ENCODE results near the gene CTNNA3.

CTNNA3 gene

GRCh38 chr10:67618116-67618515, 77.9 kb downstream of the CTNNA3 start:
- Histone ChIP-seq H3K4me1 (ENCODE audit: insufficient read depth, low read length) (no peaks in the 10 kb centered on the region), H3K36me3 (ENCODE audit: insufficient read depth, low read depth, low read length) (no peaks in the 10 kb centered on the region)

GRCh38 chr10:67612577-67613537, 83.1 kb downstream of the CTNNA3 start:
- H3K9me3 ChIP-seq (ENCODE audit: insufficient read depth, low read depth, low read length): 0 out of 2 replicates have a peak, but pooled peaks cover 5% of the 10 kb centered on the region
- no peak overlapping the region for H3K4me3 ChIP-seq (ENCODE audit: low read length)
- no peaks in the 10 kb centered on the region for H3K36me3 ChIP-seq (ENCODE audit: insufficient read depth, low read depth, low read length)
- no peak overlapping the region for H3K27ac ChIP-seq (ENCODE audit: low read length)
- no peak overlapping the region for H3K9ac ChIP-seq (ENCODE audit: low read depth, low read length)
- no peaks in the 10 kb centered on the region for H3K27me3 ChIP-seq (ENCODE audit: insufficient read depth, low read length)
- peaks cover 17% of the 10 kb centered on the region for H3K4me1 ChIP-seq (ENCODE audit: insufficient read depth, low read length)

More at GRCh38 chr10:67618116-67618515, 77.9 kb downstream of the CTNNA3 start:
- Histone ChIP-seq H3K9me3 (ENCODE audit: insufficient read depth, low read depth, low read length) (0 out of 2 replicates have a peak, but pooled peaks cover 5% of the 10 kb centered on the region), H3K9ac (ENCODE audit: low read depth, low read length) (no peak overlapping the region), H3K27me3 (ENCODE audit: insufficient read depth, low read length) (no peaks in the 10 kb centered on the region), H3K4me3 (ENCODE audit: low read length) (no peak overlapping the region), H3K27ac (ENCODE audit: low read length) (no peak overlapping the region)

- Histone ChIP-seq H3K27ac (ENCODE audit: low read length) (no peak overlapping the region), H3K4me3 (ENCODE audit: low read length) (no peak overlapping the region), H3K36me3 (ENCODE audit: insufficient read depth, low read depth, low read length) (no peaks in the 10 kb centered on the region), H3K9ac (ENCODE audit: low read depth, low read length) (no peak overlapping the region), H3K4me1 (ENCODE audit: insufficient read depth, low read length) (peaks cover 17% of the 10 kb centered on the region), H3K9me3 (ENCODE audit: insufficient read depth, low read depth, low read length) (0 out of 2 replicates have a peak, but pooled peaks cover 5% of the 10 kb centered on the region), H3K27me3 (ENCODE audit: insufficient read depth, low read length) (no peaks in the 10 kb centered on the region)
These were observed 83.8 kb downstream of the CTNNA3 start for GRCh38 chr10:67612176-67612575.

- H3K4me3 ChIP-seq (ENCODE audit: low read length): no peak overlapping the region
These were observed 85.8 kb downstream of the CTNNA3 start for GRCh38 chr10:67609996-67610793.

GRCh38 chr10:67608001-67608400, 88.0 kb downstream of the CTNNA3 start:
- no peaks in the 10 kb centered on the region for H3K27me3 ChIP-seq (ENCODE audit: insufficient read depth, low read length)
- H3K9ac ChIP-seq (ENCODE audit: low read depth, low read length): no peak overlapping the region
- H3K9me3 ChIP-seq (ENCODE audit: insufficient read depth, low read depth, low read length): no peaks in the 10 kb centered on the region
- H3K4me3 ChIP-seq (ENCODE audit: low read length): no peak overlapping the region
- H3K27ac ChIP-seq (ENCODE audit: low read length): no peak overlapping the region
- no peaks in the 10 kb centered on the region for H3K36me3 ChIP-seq (ENCODE audit: insufficient read depth, low read depth, low read length)
- H3K4me1 ChIP-seq (ENCODE audit: insufficient read depth, low read length): peaks cover 20% of the 10 kb centered on the region

More at GRCh38 chr10:67609996-67610793, 85.8 kb downstream of the CTNNA3 start:
- H3K27me3 ChIP-seq (ENCODE audit: insufficient read depth, low read length): no peaks in the 10 kb centered on the region
- H3K9ac ChIP-seq (ENCODE audit: low read depth, low read length): 0 out of 2 replicates have a peak overlapping the region, but pooled peaks have one; percentile 3
- peaks cover 20% of the 10 kb centered on the region for H3K4me1 ChIP-seq (ENCODE audit: insufficient read depth, low read length)
- H3K36me3 ChIP-seq (ENCODE audit: insufficient read depth, low read depth, low read length): no peaks in the 10 kb centered on the region
- 0 out of 2 replicates have a peak, but pooled peaks cover 5% of the 10 kb centered on the region for H3K9me3 ChIP-seq (ENCODE audit: insufficient read depth, low read depth, low read length)
- H3K27ac ChIP-seq (ENCODE audit: low read length): no peak overlapping the region

GRCh38 chr10:67607472-67607871, 88.5 kb downstream of the CTNNA3 start:
- Histone ChIP-seq H3K36me3 (ENCODE audit: insufficient read depth, low read depth, low read length) (no peaks in the 10 kb centered on the region), H3K27me3 (ENCODE audit: insufficient read depth, low read length) (no peaks in the 10 kb centered on the region), H3K9ac (ENCODE audit: low read depth, low read length) (no peak overlapping the region), H3K4me3 (ENCODE audit: low read length) (no peak overlapping the region), H3K27ac (ENCODE audit: low read length) (no peak overlapping the region), H3K9me3 (ENCODE audit: insufficient read depth, low read depth, low read length) (no peaks in the 10 kb centered on the region), H3K4me1 (ENCODE audit: insufficient read depth, low read length) (peaks cover 20% of the 10 kb centered on the region)

- H3K9me3 ChIP-seq (ENCODE audit: insufficient read depth, low read depth, low read length): no peaks in the 10 kb centered on the region
- peaks cover 20% of the 10 kb centered on the region for H3K4me1 ChIP-seq (ENCODE audit: insufficient read depth, low read length)
- H3K4me3 ChIP-seq (ENCODE audit: low read length): no peak overlapping the region
- H3K27ac ChIP-seq (ENCODE audit: low read length): no peak overlapping the region
- H3K27me3 ChIP-seq (ENCODE audit: insufficient read depth, low read length): no peaks in the 10 kb centered on the region
- H3K9ac ChIP-seq (ENCODE audit: low read depth, low read length): no peak overlapping the region
- no peaks in the 10 kb centered on the region for H3K36me3 ChIP-seq (ENCODE audit: insufficient read depth, low read depth, low read length)
These were observed 89.4 kb downstream of the CTNNA3 start for GRCh38 chr10:67606572-67606971.

GRCh38 chr10:67603701-67604100, 92.3 kb downstream of the CTNNA3 start:
- Histone ChIP-seq H3K9me3 (ENCODE audit: insufficient read depth, low read depth, low read length) (no peaks in the 10 kb centered on the region), H3K27me3 (ENCODE audit: insufficient read depth, low read length) (no peaks in the 10 kb centered on the region), H3K4me3 (ENCODE audit: low read length) (no peak overlapping the region), H3K27ac (ENCODE audit: low read length) (no peak overlapping the region), H3K9ac (ENCODE audit: low read depth, low read length) (no peak overlapping the region), H3K36me3 (ENCODE audit: insufficient read depth, low read depth, low read length) (no peaks in the 10 kb centered on the region), H3K4me1 (ENCODE audit: insufficient read depth, low read length) (peaks cover 3% of the 10 kb centered on the region; the same call in 1 of the 2 replicates)

- Histone ChIP-seq H3K9me3 (ENCODE audit: insufficient read depth, low read depth, low read length) (no peaks in the 10 kb centered on the region), H3K36me3 (ENCODE audit: insufficient read depth, low read depth, low read length) (no peaks in the 10 kb centered on the region), H3K4me3 (ENCODE audit: low read length) (no peak overlapping the region), H3K4me1 (ENCODE audit: insufficient read depth, low read length) (peaks cover 3% of the 10 kb centered on the region; the same call in 1 of the 2 replicates), H3K9ac (ENCODE audit: low read depth, low read length) (no peak overlapping the region), H3K27me3 (ENCODE audit: insufficient read depth, low read length) (no peaks in the 10 kb centered on the region), H3K27ac (ENCODE audit: low read length) (no peak overlapping the region)
These were observed 92.9 kb downstream of the CTNNA3 start for GRCh38 chr10:67603086-67603485.

- Histone ChIP-seq H3K9ac (ENCODE audit: low read depth, low read length) (no peak overlapping the region), H3K27me3 (ENCODE audit: insufficient read depth, low read length) (no peaks in the 10 kb centered on the region), H3K36me3 (ENCODE audit: insufficient read depth, low read depth, low read length) (no peaks in the 10 kb centered on the region), H3K4me1 (ENCODE audit: insufficient read depth, low read length) (peaks cover 3% of the 10 kb centered on the region; the same call in 1 of the 2 replicates), H3K9me3 (ENCODE audit: insufficient read depth, low read depth, low read length) (no peaks in the 10 kb centered on the region), H3K27ac (ENCODE audit: low read length) (no peak overlapping the region), H3K4me3 (ENCODE audit: low read length) (no peak overlapping the region)
These were observed 93.6 kb downstream of the CTNNA3 start for GRCh38 chr10:67602268-67602950.

- Histone ChIP-seq H3K9me3 (ENCODE audit: insufficient read depth, low read depth, low read length) (no peaks in the 10 kb centered on the region), H3K36me3 (ENCODE audit: insufficient read depth, low read depth, low read length) (no peaks in the 10 kb centered on the region), H3K9ac (ENCODE audit: low read depth, low read length) (no peak overlapping the region), H3K27ac (ENCODE audit: low read length) (no peak overlapping the region), H3K4me1 (ENCODE audit: insufficient read depth, low read length) (no peaks in the 10 kb centered on the region), H3K4me3 (ENCODE audit: low read length) (no peak overlapping the region), H3K27me3 (ENCODE audit: insufficient read depth, low read length) (no peaks in the 10 kb centered on the region)
These were observed 96.4 kb downstream of the CTNNA3 start for GRCh38 chr10:67599597-67599996.
